Mononuclear cell (primary cell): ENCODE data around the gene NEK5. TPM values are rescaled to one million over a fixed set of nuclear protein-coding genes. Genes with fewer than 3 reads are reported as not detected.

Experiments
- H3K27me3 ChIP-seq: 2 replicates; pipeline ENCODE4 v1.6.0; 2011; ENCODE audit warnings: low read length, control low read depth; ENCODE audit not compliant: insufficient read depth
- H3K4me1 ChIP-seq: 2 replicates; pipeline ENCODE4 v1.5.1; 2011; ENCODE audit warnings: mild to moderate bottlenecking, low read length, control low read depth; ENCODE audit not compliant: insufficient read depth
- H3K4me3 ChIP-seq: 2 replicates; pipeline ENCODE4 v1.5.1; 2011; ENCODE audit warnings: mild to moderate bottlenecking, low read length, moderate library complexity
- H3K9me3 ChIP-seq: 2 replicates; pipeline ENCODE4 v1.5.1; 2011; ENCODE audit warnings: low read depth, mild to moderate bottlenecking, control low read depth, low read length
- total RNA-seq: library from RNA; depleted of rRNA; stranded (reverse); fragments of >200 nt; gene quantifications from one replicate; pipeline ENCODE4 v1.2.3, GENCODE V29; 2012

Gene NEK5
- total RNA-seq, 1 donor = under 0.01 TPM

- Histone ChIP-seq H3K9me3 (no peaks in the 10 kb centered on the region), H3K4me3 (no peak overlapping the region), H3K27me3 (no peaks in the 10 kb centered on the region), H3K4me1 (no peaks in the 10 kb centered on the region)
Measured at GRCh38 chr13:51999510-51999911, 129.4 kb downstream of the NEK5 start.

- Histone ChIP-seq H3K4me1 (no peaks in the 10 kb centered on the region), H3K9me3 (no peaks in the 10 kb centered on the region), H3K4me3 (no peak overlapping the region), H3K27me3 (no peaks in the 10 kb centered on the region)
Measured at GRCh38 chr13:51998723-51999509, 130.0 kb downstream of the NEK5 start.

- no peaks in the 10 kb centered on the region for H3K27me3 ChIP-seq
- no peaks in the 10 kb centered on the region for H3K4me1 ChIP-seq
- H3K4me3 ChIP-seq = no peak overlapping the region
- no peaks in the 10 kb centered on the region for H3K9me3 ChIP-seq
Measured at GRCh38 chr13:51997641-51998330, 131.1 kb downstream of the NEK5 start.

GRCh38 chr13:51997186-51997585 lies 131.7 kb downstream of the NEK5 start:
- Histone ChIP-seq H3K27me3 (no peaks in the 10 kb centered on the region), H3K9me3 (no peaks in the 10 kb centered on the region), H3K4me3 (no peak overlapping the region), H3K4me1 (no peaks in the 10 kb centered on the region)

- H3K27me3 ChIP-seq = no peaks in the 10 kb centered on the region
- H3K4me3 ChIP-seq = no peak overlapping the region
- H3K4me1 ChIP-seq = no peaks in the 10 kb centered on the region
- H3K9me3 ChIP-seq = no peaks in the 10 kb centered on the region
Measured at GRCh38 chr13:51996641-51997040, 132.2 kb downstream of the NEK5 start.

- H3K27me3 ChIP-seq = no peaks in the 10 kb centered on the region
- no peaks in the 10 kb centered on the region for H3K9me3 ChIP-seq
- H3K4me3 ChIP-seq = no peak overlapping the region
Measured at GRCh38 chr13:51995677-51996551, 133.0 kb downstream of the NEK5 start.

GRCh38 chr13:51993713-51994112 lies 135.2 kb downstream of the NEK5 start:
- Histone ChIP-seq H3K4me1 (no peaks in the 10 kb centered on the region), H3K4me3 (no peak overlapping the region), H3K9me3 (no peaks in the 10 kb centered on the region), H3K27me3 (no peaks in the 10 kb centered on the region)

More at GRCh38 chr13:51995677-51996551, 133.0 kb downstream of the NEK5 start:
- H3K4me1 ChIP-seq = no peaks in the 10 kb centered on the region

GRCh38 chr13:51988988-51989618 lies 139.8 kb downstream of the NEK5 start:
- H3K9me3 ChIP-seq = no peaks in the 10 kb centered on the region
- no peaks in the 10 kb centered on the region for H3K4me1 ChIP-seq
- H3K27me3 ChIP-seq = no peaks in the 10 kb centered on the region
- H3K4me3 ChIP-seq = no peak overlapping the region

Other genes with a start within 250 kb of the NEK5 start
- gene ATP7B, start 117.6 kb downstream of the NEK5 start, total RNA-seq = 0.21 TPM
- gene ALG11, start 116.7 kb downstream of the NEK5 start, total RNA-seq = 21.0 TPM
- gene UTP14C, start 104.4 kb downstream of the NEK5 start, total RNA-seq = 3.6 TPM
- gene NEK3, start 30.5 kb upstream of the NEK5 start, total RNA-seq = 4.2 TPM